ENCODE results near the gene TSC22D4.

GRCh38 chr7:100467638-100468373 lies 11.2 kb downstream of the TSC22D4 start:
- TF ChIP-seq POLR2AphosphoS5 (IDR thresholded peaks at IDR 0.05; ENCODE audit: insufficient read depth, low read depth, low read length) (no peak), POLR2A (IDR thresholded peaks at IDR 0.05; ENCODE audit: low read depth, low read length) (no peak)
